Stimulated activated CD4-positive, alpha-beta T cell treated with anti-CD3 and anti-CD28 coated beads, Interleukin-4, amount 100 ng/mL, for 48 hours (primary cell): Measurements from ENCODE around the gene CADM3.
A peak's percentile ranks its signal among the peaks of the same experiment; 100 is the strongest.

Experiments used
- DNase-seq, 2 donors: peaks; one replicate each; pipeline ENCODE4 v3.0.0-alpha.2; 2020; ENCODE audit warnings: low read depth in 2 of 2

Gene CADM3

DNA sequence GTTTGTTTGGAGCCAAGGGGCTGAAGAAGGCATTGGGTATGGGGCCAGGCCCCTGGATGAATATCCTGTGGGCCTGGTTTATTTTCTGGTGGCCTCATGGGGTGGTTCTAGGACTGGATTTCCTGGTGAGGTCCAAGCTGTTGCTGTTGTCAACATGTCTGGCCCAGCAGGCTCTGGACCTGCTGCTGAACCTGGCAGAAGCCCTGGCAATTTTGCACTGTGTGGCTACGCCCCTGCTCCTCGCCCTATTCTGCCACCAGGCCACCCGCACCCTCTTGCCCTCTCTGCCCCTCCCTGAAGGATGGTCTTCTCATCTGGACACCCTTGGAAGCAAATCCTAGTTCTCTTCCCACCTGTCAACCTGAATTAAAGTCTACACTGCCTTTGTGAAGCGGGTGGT, 34.7 kb downstream of the CADM3 start:
- no peak for DNase-seq

DNA sequence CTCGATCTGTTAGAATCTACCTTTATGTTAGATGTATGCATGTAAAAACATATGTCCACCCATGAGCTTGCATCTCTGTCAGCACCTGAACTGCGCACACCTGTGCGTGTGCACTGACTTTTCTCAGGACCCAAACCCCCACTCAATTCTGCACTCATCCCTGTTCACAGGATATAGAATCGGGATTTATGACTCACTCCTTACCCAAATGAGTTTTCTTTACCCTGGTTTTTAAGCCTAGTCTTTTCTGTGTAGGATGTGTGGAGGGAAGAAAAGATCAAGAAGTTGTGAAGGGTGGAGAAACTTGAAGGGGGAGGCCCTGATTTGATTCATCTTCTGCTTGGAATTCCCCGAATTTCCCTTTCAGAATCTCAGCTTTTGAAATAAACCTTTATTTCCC, 35.7 kb downstream of the CADM3 start:
- DNase-seq: no peak

DNA sequence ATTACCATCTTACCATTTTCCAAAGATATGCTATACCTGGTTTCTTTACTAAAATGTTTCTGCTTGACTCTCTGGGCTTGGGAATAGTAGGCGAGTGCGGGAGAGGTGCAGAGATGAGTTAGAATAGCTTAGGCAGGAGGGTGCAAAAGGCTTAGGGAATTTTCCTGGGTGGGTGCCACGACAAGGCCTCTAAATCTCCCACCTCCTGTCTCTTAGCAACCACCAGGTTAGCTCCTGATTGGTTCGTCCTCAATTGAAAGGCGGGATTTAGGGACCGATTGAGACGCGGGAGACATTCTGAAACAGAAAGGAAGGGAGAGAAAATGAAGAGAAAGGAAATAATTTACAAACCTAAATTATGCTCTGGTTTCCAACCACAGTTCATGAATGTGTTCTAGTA, 36.4 kb downstream of the CADM3 start:
- no peak for DNase-seq

DNA sequence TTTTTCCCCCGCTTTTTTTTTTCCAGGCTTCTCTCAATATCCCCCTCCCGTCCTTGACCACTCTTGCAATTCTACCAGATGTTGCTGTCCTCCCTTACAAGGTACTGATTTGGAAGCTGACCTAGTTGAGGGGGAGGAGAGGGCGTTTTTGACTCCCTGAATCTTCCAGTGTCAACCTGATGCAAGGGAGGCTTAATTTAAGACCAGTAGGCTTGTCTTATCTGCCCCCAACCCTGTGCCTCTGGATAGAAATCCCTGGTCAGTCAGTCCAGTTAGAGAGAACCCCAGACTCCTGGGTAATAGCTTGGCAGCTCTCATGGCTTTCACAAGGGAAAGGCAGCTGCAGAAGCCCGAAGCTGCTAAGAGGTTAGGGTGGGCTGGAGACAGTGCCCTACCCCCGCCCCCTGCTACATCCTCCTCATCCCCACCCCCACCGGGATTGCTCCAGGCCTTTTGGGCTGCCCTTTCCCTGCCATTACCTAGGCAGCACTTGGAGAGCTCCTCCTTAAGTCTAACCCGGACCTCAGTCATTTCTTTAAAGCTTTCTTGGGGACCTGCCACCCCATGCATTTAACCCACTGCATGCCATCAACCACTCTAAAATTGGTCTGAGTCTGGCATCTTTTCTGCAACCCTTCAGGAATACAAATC, 36.9 kb downstream of the CADM3 start:
- DNase-seq: no peak

DNA sequence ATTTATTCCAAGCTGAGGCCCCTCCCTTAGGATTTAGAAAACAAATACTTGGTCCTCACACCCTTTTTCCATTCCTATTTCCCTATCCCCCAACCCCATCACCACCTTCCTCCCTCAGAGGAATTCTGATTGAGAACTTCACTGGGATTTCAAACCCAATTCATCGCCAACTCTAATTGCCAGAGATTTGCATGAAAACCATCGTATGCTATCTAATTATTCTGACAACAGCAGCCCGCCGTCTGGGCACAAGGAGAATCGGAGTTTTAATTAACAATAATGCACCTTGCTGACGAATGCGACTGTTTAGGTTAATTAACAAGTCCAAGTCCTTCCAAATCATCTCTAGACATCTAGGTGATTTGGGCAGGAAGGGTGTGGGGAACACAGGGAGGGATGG, 37.6 kb downstream of the CADM3 start:
- DNase-seq: no peak

DNA sequence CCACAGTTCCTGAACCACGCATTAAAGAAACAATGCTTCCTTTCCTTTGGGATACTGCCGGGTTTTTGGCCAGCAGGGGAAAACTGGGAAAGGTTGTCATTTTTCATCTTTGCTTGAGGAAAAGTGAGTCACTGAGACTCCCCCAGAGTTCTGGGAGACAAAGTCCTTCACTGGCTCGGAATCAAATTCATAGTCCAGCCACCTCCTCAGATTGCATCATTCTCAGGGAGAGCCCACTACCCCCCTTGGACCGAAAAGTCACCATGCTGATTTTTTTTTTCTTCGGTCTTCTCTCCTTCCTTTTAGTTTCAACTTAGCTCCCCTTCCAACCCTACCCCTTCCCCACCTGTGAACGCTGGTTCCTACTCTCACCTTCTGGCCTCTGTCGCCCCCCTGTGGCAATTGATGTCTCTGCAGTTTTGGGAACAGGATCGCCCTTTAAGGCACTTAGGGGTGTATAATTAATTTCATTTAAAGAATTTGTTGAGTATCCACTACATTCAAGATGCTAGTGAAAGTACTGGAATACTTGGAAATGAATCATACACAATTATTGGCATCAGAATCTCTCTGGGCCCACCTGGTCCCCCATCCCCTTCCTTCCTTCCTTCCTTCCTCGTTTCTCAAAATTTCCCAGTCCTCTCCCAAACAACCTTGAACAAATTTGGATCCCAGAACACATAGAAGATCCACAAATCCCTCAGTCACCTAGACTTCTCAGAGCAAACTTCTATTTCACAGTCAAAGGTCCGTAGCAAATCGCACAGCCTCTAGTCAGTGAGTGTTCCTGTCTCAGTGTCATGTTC, 40.1 kb downstream of the CADM3 start:
- peak; percentile 42 to 54 for DNase-seq

DNA sequence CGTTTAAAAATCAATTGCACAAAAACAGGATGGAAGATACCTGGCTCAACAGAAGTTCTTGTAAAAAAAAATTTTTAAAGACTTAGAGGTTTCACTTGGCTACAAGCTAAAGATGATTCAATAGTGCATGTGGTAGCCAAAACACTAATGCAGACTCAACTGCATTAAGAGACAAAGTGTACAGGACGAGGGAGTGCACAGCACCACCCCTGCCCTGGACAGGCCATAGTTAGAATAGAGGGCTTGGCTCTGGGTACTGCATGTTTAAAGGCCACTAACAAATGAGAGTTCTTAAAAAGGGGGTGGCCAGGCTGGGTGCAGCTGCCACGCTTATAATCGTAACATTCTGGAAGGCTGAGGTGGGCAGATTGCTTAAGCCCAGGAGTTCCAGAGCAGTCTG, 41.2 kb downstream of the CADM3 start:
- no peak for DNase-seq

DNA sequence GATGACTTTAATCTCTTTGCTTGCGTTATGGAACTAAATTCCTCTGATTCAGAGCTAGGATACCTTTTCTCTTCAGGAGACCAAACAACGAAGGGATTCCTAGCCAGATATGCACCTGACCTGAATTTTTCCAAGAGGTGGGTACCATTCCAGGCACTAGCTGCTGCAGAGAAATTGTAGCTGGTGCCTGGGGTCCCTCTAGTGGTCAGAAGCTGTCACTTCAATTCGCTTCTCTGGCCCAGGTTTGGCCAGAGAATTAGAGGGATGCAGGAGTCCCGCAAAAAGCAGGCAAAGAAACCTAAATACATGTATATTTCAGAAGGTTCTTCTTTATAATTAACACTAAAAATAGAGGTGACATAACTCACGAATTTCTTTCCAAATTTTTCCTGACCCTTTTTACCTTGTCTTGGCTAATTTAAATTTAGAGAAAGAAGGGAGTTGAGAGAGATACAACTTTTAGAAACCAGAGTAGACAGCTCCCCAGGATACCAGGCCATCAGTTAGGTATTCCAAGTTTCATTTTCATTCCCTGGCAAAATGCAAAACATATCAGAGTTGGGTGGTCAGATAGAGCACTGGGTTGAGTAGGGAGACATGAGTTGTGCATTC, 42.8 kb downstream of the CADM3 start:
- peak; percentile 19 to 20 for DNase-seq

DNA sequence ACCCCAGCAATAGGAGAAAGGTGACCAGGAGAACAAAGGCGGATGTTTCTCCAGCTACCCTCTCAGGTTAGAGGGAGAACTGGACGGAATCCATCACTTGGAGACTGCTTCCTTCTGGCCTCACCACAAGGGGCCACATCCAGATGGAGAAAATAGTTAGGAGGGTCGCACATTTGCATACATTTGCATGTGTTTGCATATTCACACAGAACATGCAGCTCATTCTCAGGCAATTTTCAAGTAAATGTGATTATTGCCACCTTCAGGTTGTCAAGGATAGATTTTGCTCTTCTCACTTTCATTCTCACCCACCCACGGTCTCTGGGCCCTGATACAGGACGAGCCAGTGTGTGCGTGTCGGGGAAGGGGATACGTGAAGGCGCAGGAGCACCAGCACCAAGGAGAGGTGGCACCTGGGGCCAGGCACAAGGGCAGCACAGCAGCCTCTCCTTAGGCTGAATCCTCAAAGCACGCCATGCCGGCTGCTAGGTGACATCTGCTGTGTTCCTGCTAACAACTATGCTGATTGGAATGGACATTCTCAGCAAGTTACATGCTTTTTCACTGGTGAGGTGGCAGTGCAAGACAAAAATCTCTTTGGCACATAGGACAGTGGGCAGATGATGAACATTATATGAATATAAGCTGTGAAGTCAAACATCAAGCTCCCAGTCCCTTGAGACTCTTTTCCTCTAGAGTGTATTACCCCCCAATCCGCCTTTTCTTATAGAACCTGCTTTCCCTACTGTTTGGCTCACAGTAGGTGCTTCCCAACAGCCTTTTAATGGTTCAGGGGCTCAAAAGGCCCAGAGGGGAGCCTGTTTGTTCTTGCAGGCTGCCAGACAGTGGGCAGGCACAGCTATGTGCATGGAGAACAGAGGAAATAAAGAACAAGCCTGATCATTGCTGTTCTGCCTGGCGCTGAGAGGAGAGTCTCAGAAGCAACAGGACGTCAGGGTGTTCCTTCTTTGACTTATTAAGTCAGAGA, 47.5 kb downstream of the CADM3 start:
- no peak for DNase-seq

DNA sequence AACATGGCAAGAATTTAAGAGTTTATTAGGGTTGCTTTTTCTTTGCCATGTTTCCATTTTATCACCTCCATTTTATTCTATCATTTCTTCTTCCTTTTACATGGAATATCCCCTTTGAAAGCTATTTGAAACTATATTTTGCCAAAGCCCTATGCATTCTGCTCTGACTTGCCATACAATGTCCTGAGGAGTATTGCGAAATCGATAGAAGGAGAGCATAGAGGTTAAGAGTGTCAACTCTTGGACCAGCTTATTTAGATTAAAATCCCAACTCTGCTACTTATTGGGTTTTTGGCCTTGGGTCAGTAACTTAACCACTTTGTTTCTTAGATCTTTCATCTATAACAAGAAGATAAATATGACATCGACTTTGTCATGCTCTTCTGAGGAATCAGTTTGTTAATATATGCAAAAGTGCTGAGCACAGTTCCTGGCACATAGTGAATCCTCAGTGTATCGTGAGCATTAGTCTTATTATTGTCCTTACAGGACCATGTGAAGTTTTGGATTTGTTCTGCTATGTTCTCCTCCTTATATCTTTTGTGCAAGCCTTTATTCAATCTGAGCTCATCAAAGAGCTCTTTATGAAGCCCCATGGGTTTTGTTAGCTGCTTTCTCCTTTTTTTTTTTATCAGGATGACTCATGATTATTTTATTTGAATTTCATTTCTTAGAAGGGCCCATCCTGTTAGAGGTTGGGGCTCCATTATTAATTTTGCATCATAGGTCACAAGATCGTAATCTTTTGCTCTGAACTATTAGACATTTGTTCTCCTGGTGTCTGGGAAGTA, 50.9 kb downstream of the CADM3 start:
- DNase-seq: no peak

DNA sequence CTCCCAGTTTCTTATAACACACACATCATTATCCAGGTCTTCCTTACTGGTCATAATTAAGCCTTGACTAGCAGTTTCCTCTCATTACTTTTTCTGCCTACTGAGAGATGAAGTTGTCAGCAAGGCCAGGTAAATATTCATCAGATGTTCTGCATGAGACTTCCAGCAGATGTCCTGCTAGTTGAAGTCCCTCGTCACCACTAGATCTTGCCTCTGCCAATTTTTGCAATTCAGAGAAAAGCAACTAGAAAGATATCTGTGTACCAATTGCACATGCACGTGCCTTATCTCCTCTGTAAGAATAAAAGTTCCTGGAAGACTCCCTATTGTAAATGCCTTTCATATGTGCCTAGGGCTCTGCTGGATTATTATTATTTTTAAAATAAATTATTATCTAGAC, 51.6 kb downstream of the CADM3 start:
- DNase-seq: no peak

DNA sequence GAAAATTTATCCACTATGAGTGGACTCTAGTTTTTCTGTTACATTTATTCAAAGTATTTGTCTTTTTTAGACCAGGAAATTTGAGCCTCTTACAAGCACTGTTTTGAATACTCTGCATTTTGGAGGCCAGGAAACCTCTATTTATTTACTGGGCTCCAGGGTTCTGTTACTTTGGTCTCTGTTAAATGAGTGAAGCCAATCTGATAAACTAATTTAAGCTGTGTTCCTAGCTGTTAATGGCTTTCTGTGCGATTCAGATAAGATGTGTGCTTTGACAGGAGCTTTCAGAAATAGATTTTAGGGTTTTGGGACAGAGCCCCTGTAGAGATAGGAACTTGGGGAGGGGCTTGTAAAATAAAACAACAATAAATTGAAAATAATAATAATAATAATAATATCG, 57.1 kb downstream of the CADM3 start:
- no peak for DNase-seq

DNA sequence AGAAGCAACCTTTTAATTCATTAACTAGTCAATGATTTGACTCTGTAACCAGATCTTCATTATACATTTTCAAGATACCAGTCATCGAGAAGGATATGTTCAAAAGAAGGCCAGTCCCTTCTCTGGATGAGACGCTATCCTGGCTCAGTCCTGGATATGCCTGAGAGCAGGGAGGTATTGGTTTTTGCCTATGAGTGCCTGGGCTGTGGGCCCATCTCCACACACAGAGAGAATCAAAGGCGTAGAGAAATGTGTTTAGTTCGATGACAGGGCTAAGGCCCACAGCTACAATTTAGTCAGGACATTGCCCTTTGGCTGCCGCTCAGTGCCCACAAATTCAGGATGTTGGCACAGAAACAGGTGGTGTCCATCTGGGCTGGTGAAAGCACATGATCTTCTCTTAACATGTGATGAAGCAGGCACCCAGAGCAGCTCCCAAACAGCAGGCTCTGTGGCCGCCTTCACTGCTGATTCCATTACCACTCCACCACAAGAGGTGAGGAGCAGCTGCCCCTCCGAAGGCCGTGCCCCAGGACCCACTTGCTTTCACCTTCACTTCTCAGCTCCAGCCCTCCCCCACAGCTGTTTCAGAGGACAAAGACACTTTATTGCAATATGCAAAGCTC, 58.0 kb downstream of the CADM3 start:
- no peak for DNase-seq

DNA sequence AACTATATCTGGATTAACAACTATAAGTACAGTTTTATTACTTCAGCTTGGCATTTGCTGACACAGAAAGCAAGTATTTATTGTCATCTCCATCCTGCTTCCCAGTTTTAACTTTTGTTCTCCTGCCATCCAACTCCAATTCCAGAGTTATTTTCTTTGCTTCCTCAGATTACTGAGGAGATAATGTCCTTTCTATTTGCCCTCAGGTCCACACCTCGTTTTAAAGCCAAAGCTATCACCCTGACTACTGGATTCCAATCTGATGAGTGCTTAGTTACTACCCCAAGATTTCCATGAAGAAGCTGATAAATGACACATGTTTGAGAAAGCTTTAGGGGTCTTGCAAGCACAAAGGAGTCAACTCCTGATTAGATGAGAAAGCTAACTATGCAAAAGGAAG, 58.5 kb downstream of the CADM3 start:
- DNase-seq: no peak

DNA sequence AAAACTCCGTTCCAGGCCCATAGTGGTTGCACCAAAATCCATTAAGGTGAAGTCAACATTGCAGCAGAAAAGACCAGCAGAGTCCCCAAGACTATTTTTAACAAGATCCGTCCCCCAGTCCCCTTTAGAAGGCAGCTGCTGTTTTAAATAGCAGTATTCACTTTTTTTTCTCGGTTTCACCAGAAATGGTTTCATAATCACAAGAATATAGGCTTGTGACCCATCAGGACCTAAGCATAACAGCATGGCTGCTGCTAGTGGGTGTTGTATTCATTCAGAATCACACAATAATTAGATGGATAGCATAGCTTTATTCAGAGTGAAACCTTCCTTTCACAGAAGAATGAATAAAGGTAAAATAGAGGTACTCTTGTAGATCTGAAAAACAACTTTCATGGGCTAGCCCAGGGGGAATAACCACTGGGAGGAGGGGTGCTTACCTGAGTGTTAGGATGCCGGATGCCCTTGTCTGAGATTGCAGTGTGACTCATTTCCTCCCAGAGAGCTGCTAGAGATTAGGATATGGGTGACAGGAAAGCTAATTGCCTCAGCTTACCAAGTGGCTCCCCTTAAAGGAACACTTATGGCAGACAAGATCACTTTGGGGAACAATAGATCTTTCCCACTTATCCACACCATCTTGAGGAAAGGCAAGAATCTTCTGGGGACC, 68.3 kb downstream of the CADM3 start:
- no peak for DNase-seq

DNA sequence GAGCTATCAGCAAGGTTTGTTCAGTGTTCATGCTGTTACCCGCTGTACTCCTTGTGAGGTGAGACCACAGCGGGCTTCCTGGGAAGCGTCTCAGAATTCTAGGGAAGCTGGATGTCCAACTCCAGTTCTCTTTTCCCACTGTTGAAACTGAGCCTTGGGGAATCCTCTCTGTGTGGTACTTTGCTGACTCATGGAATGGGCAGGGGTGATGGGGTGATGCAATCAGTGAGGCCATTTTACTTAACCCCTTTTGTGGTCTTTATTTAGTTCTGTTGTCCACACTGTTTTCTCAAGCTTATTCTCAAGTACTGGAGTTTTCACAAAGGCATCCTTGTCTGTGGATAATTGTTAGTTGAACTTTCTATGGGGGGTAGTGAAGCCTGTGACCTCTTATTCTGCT, 75.9 kb downstream of the CADM3 start:
- no peak for DNase-seq

DNA sequence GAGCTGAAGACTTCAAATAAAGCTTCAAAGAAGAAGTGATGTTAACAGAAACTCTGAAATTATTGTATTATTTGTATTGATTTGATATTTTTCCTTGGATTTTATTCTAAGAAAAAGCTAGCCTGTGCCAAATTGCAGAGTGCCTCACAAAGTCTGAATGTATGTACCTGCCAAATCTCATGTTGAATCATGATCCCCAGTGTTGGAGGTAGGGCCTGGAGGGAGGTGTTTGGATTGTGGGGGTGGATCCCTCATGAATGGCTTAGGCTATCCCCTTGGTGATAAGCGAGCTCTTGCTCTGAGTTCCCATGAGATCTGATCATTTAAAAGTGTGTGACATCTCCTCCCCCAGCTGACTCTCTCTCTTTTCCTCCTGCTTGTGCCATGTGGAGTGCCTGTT, 76.9 kb downstream of the CADM3 start:
- no peak for DNase-seq

DNA sequence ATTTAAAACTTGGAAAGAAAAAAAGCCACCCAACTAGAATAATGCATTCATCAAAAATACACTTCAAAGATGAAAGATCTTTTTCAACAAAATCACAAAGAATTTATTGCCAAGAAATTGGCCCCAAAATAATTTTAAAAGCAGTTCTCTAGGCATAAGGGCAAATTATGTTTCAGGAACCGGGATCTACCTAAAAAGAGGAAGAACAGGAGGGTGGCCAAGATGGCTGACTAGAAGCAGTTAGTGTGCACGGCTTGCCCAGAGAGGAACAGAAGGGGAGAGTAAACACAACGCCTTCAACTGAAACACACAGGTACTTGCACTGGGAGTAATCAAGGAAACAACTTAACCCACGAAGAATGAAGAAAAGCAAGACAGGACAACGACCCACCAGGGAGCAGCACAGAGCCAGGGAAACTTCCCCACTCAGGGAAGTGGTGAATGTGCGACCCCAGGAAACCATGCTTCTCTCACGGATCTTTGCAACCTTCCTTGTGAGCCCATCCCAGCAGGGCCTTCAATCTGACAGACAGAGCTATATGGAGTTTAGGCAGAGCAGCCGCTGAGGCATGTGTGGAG, 79.3 kb downstream of the CADM3 start:
- DNase-seq: no peak
